Neural crest cell (in vitro differentiated cells): Measurements from ENCODE around the gene CDKAL1. TPM values are rescaled to one million over a fixed set of nuclear protein-coding genes. Genes with fewer than 3 reads are reported as not detected.

Experiments
- DNase-seq: peaks from one replicate; pipeline ENCODE4 v3.0.0; 2021; ENCODE audit warnings: low read depth, mixed read lengths, low spot score
- H3K27ac Mint-ChIP-seq: one replicate; pipeline ENCODE4 v1.8.0; 2021; ENCODE audit warnings: mild to moderate bottlenecking, mixed read lengths; ENCODE audit not compliant: unreplicated experiment
- H3K27me3 Mint-ChIP-seq: 2 replicates; pipeline ENCODE4 v1.8.0; 2021; ENCODE audit warnings: low read depth, mild to moderate bottlenecking, mixed read lengths
- H3K36me3 Mint-ChIP-seq: 2 replicates; pipeline ENCODE4 v1.8.0; 2021; ENCODE audit warnings: low read depth, mild to moderate bottlenecking, mixed read lengths
- H3K4me1 Mint-ChIP-seq: 2 replicates; pipeline ENCODE4 v1.8.0; 2021; ENCODE audit warnings: mixed read lengths
- H3K4me3 Mint-ChIP-seq: one replicate; pipeline ENCODE4 v1.8.0; 2021; ENCODE audit warnings: mild to moderate bottlenecking, mixed read lengths
- H3K9me3 Mint-ChIP-seq: 2 replicates; pipeline ENCODE4 v1.8.0; 2021; ENCODE audit warnings: mixed read lengths
- CTCF ChIP-seq: fragments of 200-600 bp; sonication (generic); conservative IDR thresholded peaks from 2 replicates; pipeline ENCODE4 v1.5.0; 2021; ENCODE audit warnings: antibody characterized with exemption, mild to moderate bottlenecking
- total RNA-seq: library from RNA; stranded (reverse); gene quantifications from 2 replicates; pipeline ENCODE4 v1.2.1, GENCODE V29; 2021

The CDKAL1 gene
- total RNA-seq, 1 donor from 2014 or later = 25.4 TPM

DNA sequence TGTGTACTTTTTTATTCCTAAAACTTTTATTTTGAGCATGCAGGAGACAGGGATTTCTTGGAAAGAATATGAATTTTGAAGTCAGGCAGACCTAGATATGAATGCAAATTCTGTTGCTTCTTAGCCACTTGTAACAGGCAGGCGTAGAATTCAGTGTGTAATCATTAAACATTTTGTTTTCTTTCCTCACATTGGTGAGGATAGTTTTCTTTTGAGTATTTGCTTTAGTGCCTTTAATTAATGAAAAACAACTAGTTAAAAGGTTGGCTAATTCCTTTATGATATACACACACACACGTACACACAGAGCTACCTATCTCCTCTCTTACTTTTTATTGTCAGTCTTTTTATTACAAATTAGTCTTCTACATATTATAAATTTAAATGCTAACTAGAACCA, 342.3 kb downstream of the CDKAL1 start:
- peaks cover 25% of the 10 kb centered on the region for H3K4me1 Mint-ChIP-seq
- H3K36me3 Mint-ChIP-seq = no peaks in the 10 kb centered on the region
- no peaks in the 10 kb centered on the region for H3K27me3 Mint-ChIP-seq
- TF ChIP-seq CTCF = no peak
- DNase-seq = no peak
- peak overlapping the region; percentile 55 for H3K27ac Mint-ChIP-seq
- no peaks in the 10 kb centered on the region for H3K9me3 Mint-ChIP-seq
- no peak overlapping the region for H3K4me3 Mint-ChIP-seq

GRCh38 chr6:20877008-20877937, 343.0 kb downstream of the CDKAL1 start:
- no peaks in the 10 kb centered on the region for H3K9me3 Mint-ChIP-seq
- TF ChIP-seq CTCF = no peak
- peaks cover 25% of the 10 kb centered on the region for H3K4me1 Mint-ChIP-seq
- no peak overlapping the region for H3K4me3 Mint-ChIP-seq
- DNase-seq = no peak
- no peaks in the 10 kb centered on the region for H3K36me3 Mint-ChIP-seq
- H3K27ac Mint-ChIP-seq = no peak overlapping the region
- H3K27me3 Mint-ChIP-seq = no peaks in the 10 kb centered on the region

DNA sequence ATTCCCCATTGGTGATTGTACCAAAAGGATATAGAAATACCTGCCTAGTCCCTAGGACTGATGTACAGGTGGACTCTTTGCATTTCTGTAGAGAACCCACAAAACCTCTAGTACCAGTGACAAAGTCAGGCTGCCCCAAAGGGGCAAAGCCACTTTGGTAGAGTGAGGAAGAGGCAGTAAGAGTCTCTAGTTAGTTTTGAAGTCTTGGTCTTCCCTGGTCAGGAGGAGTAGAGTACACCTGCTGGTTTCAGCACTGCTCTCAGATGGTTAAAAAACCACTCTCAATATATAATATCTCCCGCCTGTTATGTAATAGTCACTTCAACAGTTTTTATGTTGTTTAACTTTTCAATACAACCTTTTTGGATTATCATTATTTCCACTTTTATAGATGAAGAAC, 344.9 kb downstream of the CDKAL1 start:
- Mint-ChIP-seq H3K9me3 (peaks cover under 1% of the 10 kb centered on the region), H3K4me1 (peaks cover 25% of the 10 kb centered on the region), H3K27me3 (no peaks in the 10 kb centered on the region), H3K36me3 (peaks cover 3% of the 10 kb centered on the region), H3K27ac (peak overlapping the region; percentile 10), H3K4me3 (no peak overlapping the region)
- TF ChIP-seq CTCF = no peak
- DNase-seq = no peak

GRCh38 chr6:20879526-20879925, 345.3 kb downstream of the CDKAL1 start:
- H3K4me1 Mint-ChIP-seq = peaks cover 25% of the 10 kb centered on the region
- H3K27ac Mint-ChIP-seq = peak overlapping the region; percentile 29
- no peak for TF ChIP-seq CTCF
- H3K9me3 Mint-ChIP-seq = peaks cover 4% of the 10 kb centered on the region
- no peak overlapping the region for H3K4me3 Mint-ChIP-seq
- no peak for DNase-seq
- H3K36me3 Mint-ChIP-seq = peaks cover 7% of the 10 kb centered on the region
- no peaks in the 10 kb centered on the region for H3K27me3 Mint-ChIP-seq

GRCh38 chr6:20881365-20881764, 347.1 kb downstream of the CDKAL1 start:
- H3K9me3 Mint-ChIP-seq = peaks cover 9% of the 10 kb centered on the region
- no peaks in the 10 kb centered on the region for H3K27me3 Mint-ChIP-seq
- TF ChIP-seq CTCF = no peak
- no peak overlapping the region for H3K4me3 Mint-ChIP-seq
- peaks cover 20% of the 10 kb centered on the region for H3K36me3 Mint-ChIP-seq
- H3K27ac Mint-ChIP-seq = no peak overlapping the region
- peaks cover 21% of the 10 kb centered on the region for H3K4me1 Mint-ChIP-seq
- no peak for DNase-seq
